ENCODE data around the gene C17orf67.

GRCh38 chr17:56755310-56755709 is 78.4 kb downstream of the C17orf67 start:
- TF ChIP-seq, protein P1, sequence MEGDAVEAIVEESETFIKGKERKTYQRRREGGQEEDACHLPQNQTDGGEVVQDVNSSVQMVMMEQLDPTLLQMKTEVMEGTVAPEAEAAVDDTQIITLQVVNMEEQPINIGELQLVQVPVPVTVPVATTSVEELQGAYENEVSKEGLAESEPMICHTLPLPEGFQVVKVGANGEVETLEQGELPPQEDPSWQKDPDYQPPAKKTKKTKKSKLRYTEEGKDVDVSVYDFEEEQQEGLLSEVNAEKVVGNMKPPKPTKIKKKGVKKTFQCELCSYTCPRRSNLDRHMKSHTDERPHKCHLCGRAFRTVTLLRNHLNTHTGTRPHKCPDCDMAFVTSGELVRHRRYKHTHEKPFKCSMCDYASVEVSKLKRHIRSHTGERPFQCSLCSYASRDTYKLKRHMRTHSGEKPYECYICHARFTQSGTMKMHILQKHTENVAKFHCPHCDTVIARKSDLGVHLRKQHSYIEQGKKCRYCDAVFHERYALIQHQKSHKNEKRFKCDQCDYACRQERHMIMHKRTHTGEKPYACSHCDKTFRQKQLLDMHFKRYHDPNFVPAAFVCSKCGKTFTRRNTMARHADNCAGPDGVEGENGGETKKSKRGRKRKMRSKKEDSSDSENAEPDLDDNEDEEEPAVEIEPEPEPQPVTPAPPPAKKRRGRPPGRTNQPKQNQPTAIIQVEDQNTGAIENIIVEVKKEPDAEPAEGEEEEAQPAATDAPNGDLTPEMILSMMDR (IDR thresholded peaks at IDR 0.05): no peak
- TF ChIP-seq POLR2A (IDR thresholded peaks at IDR 0.05): no peak
